HG02870 (cell line): ENCODE results near the gene MTG1.
"Not testable (repeated sequence)": the region's sequence is repeated elsewhere in the genome, so short reads cannot be mapped to it uniquely, and the experiment has no call there.

ENCODE experiments used
- ATAC-seq: cut with Tn5 transposase; IDR thresholded peaks from one replicate; pipeline ENCODE4 v1.9.1; 2021; ENCODE audit warnings: mild to moderate bottlenecking, moderate library complexity; ENCODE audit not compliant: unreplicated experiment

The MTG1 gene

GRCh38 chr10:133396035-133396624 lies 2.2 kb downstream of the MTG1 start:
- ATAC-seq = no peak

- no peak for ATAC-seq
These were observed 4.0 kb downstream of the MTG1 start for GRCh38 chr10:133397938-133398337.

- no peak for ATAC-seq
These were observed 5.2 kb downstream of the MTG1 start for GRCh38 chr10:133399123-133399601.

- ATAC-seq = peak; percentile 51
These were observed 6.9 kb downstream of the MTG1 start for GRCh38 chr10:133400624-133401424.

GRCh38 chr10:133401500-133401899 lies 7.5 kb downstream of the MTG1 start:
- no peak for ATAC-seq

- ATAC-seq = no peak
These were observed 8.2 kb downstream of the MTG1 start for GRCh38 chr10:133401981-133402725.

GRCh38 chr10:133403359-133403758 lies 9.4 kb downstream of the MTG1 start:
- ATAC-seq = no peak

- no peak for ATAC-seq
These were observed 9.8 kb downstream of the MTG1 start for GRCh38 chr10:133403784-133404183.

GRCh38 chr10:133405272-133405671 lies 11.3 kb downstream of the MTG1 start:
- ATAC-seq = no peak

- peak; percentile 49 for ATAC-seq
These were observed 12.0 kb downstream of the MTG1 start for GRCh38 chr10:133405844-133406527.

GRCh38 chr10:133411523-133412380 lies 17.8 kb downstream of the MTG1 start:
- no peak for ATAC-seq

GRCh38 chr10:133412381-133412711 lies 18.4 kb downstream of the MTG1 start:
- ATAC-seq = no peak

GRCh38 chr10:133414401-133414800 lies 20.4 kb downstream of the MTG1 start:
- ATAC-seq = not testable (repeated sequence)

- ATAC-seq = no peak
These were observed 21.8 kb downstream of the MTG1 start for GRCh38 chr10:133415752-133416151.

- no peak for ATAC-seq
These were observed 24.5 kb downstream of the MTG1 start for GRCh38 chr10:133418289-133418993.

- no peak for ATAC-seq
These were observed 25.4 kb downstream of the MTG1 start for GRCh38 chr10:133419211-133419950.

GRCh38 chr10:133420028-133420427 lies 26.1 kb downstream of the MTG1 start:
- no peak for ATAC-seq

GRCh38 chr10:133420579-133420978 lies 26.6 kb downstream of the MTG1 start:
- no peak for ATAC-seq
